ENCODE measurements around the gene APOLD1. TPM values are rescaled to one million over a fixed set of nuclear protein-coding genes. Genes with fewer than 3 reads are reported as not detected.
"Not testable (repeated sequence)": the region's sequence is repeated elsewhere in the genome, so short reads cannot be mapped to it uniquely, and the experiment has no call there.

The APOLD1 gene
- total RNA-seq (2021) (5.9 and 6.4 TPM in 2 replicates), Bru-seq, nascent RNA (percentile 54 among the genes with signal in this experiment), BruChase-seq, experiment 1, labeled RNA remaining after a 2-hour chase (percentile 56 among the genes with signal in this experiment), BruChase-seq, experiment 2, labeled RNA remaining after a 6-hour chase (percentile 62 among the genes with signal in this experiment)
- long read RNA-seq, full-length matches to known transcripts: 3 of 55 reads
- long read RNA-seq, partial matches to known transcripts: 33 of 55 reads
- long read RNA-seq, other reads (novel, unspliced or antisense): 19 of 55 reads

DNA sequence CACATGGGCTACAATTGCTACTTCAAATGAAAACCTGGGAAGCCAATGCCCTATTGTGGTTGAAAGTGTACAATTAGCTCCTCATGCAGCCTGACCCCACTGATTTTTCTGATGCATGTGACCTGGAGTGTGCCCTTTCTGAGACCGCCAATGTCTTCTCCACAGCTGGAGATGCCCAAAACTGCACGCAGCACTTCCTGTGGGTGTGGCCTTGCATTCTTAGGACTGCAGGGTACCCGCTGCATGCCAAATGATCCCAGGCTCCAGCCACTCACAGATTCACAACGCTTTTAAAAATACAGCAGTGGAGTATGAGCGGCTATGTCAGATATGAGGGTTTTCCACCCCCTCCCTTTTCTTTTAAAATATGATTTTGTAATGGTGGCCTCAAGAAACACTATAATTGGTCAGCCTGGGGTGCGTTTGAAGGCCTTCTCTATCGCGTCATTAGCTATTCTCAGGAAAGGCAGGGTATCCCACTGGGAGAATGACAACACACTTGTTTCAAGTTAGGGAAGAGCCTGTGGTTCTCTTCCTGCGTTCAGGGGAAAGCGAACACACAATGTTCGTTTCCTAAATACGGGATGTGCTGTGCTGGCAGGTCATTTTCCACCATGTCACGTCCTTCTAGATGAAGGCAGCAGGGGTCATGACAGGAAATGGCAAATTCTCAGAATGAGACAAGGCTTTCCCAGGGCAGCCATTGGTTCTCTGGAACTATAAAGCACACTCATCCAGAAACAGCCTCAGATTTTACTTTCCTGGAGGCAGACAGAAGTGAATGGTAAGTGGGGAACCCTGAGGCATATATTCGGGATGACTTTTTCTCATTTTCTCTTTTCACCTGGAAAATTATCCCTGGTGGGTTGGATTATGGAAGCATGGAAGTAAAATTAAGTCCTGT, at the start of gene APOLD1:
APOLD1 (plus strand) TSS at position 749 of the 904 bp plus-strand sequence; CDS start at position 782, 33 bp downstream.
- Histone ChIP-seq H3K4me3 (ENCODE audit: low read depth, low read length, poor library complexity, severe bottlenecking) (peak within 1 kb of the TSS; percentile 54), H3K27ac (ENCODE audit: low read depth, low read length, poor library complexity, severe bottlenecking) (peak within 1 kb of the TSS; percentile 75), H3K36me3 (ENCODE audit: insufficient read depth, low read length, poor library complexity, severe bottlenecking) (no peaks in the 10 kb centered on the region), H3K27me3 (replicated peaks; ENCODE audit: insufficient read depth, low read depth, low read length, poor library complexity) (no peaks in the 10 kb centered on the region), H3K4me1 (ENCODE audit: insufficient read depth, low read length, poor library complexity, severe bottlenecking) (peaks cover 38% of the 10 kb centered on the region), H3K9me3 (ENCODE audit: low read depth, low read length, poor library complexity, severe bottlenecking) (no peaks in the 10 kb centered on the region)
- BruUV-seq (replicated peaks): no TSS peak
- TF ChIP-seq, protein P1, sequence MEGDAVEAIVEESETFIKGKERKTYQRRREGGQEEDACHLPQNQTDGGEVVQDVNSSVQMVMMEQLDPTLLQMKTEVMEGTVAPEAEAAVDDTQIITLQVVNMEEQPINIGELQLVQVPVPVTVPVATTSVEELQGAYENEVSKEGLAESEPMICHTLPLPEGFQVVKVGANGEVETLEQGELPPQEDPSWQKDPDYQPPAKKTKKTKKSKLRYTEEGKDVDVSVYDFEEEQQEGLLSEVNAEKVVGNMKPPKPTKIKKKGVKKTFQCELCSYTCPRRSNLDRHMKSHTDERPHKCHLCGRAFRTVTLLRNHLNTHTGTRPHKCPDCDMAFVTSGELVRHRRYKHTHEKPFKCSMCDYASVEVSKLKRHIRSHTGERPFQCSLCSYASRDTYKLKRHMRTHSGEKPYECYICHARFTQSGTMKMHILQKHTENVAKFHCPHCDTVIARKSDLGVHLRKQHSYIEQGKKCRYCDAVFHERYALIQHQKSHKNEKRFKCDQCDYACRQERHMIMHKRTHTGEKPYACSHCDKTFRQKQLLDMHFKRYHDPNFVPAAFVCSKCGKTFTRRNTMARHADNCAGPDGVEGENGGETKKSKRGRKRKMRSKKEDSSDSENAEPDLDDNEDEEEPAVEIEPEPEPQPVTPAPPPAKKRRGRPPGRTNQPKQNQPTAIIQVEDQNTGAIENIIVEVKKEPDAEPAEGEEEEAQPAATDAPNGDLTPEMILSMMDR (conservative IDR thresholded peaks at IDR 0.05; ENCODE audit: low read depth, low read length): no peak
- TF ChIP-seq EZH2 (IDR thresholded peaks at IDR 0.05; ENCODE audit: borderline replicate concordance, low read depth, low read length, poor library complexity, severe bottlenecking): no peak
- POLR2A ChIA-PET (ENCODE audit: low non-redundant PET): interaction anchor here (0.8 kb wide), 1 partner anchor 1069 kb away, joined by 4 read pairs; no protein-coding TSS in a partner anchor
- CTCF ChIA-PET: interaction anchor here (0.9 to 1.2 kb wide), 2 partner anchors 28 to 48 kb away, joined by 3 to 4 read pairs; partner anchors contain the start of gene DDX47
- intact Hi-C loops (cut with micrococcal nuclease; ENCODE audit: unreplicated experiment): loop anchor here (5.0 kb wide), 1 partner anchor 427 kb away; no protein-coding TSS in a partner anchor
- peak; percentile 86 for DNase-seq (ENCODE audit: low spot score)

- no peaks in the 10 kb centered on the region for H3K9me3 ChIP-seq (ENCODE audit: low read depth, low read length, poor library complexity, severe bottlenecking)
- intact Hi-C loops (cut with micrococcal nuclease; ENCODE audit: unreplicated experiment): no loop called here
- CTCF ChIA-PET: interaction anchor here (0.6 to 1.7 kb wide), 10 partner anchors 8 to 820 kb away, joined by 3 to 10 read pairs (median 4); partner anchors contain the start of gene APOLD1
- peaks cover 21% of the 10 kb centered on the region for H3K4me1 ChIP-seq (ENCODE audit: insufficient read depth, low read length, poor library complexity, severe bottlenecking)
- H3K27ac ChIP-seq (ENCODE audit: low read depth, low read length, poor library complexity, severe bottlenecking): no peak overlapping the region
- TF ChIP-seq, protein P1 (conservative IDR thresholded peaks at IDR 0.05; ENCODE audit: low read depth, low read length): peak; percentile 69
- no peak for TF ChIP-seq EZH2 (IDR thresholded peaks at IDR 0.05; ENCODE audit: borderline replicate concordance, low read depth, low read length, poor library complexity, severe bottlenecking)
- BruUV-seq (replicated peaks): no TSS peak
- POLR2A ChIA-PET (ENCODE audit: low non-redundant PET): interaction anchor here (0.5 to 0.6 kb wide), 2 partner anchors 62 to 1681 kb away, joined by 3 read pairs; no protein-coding TSS in a partner anchor
- no peaks in the 10 kb centered on the region for H3K27me3 ChIP-seq (replicated peaks; ENCODE audit: insufficient read depth, low read depth, low read length, poor library complexity)
- peak; percentile 59 for DNase-seq (ENCODE audit: low spot score)
- H3K4me3 ChIP-seq (ENCODE audit: low read depth, low read length, poor library complexity, severe bottlenecking): no peak overlapping the region
- H3K36me3 ChIP-seq (ENCODE audit: insufficient read depth, low read length, poor library complexity, severe bottlenecking): no peaks in the 10 kb centered on the region
Observed at GRCh38 chr12:12736759-12737676, 48.4 kb upstream of the APOLD1 start.

DNA sequence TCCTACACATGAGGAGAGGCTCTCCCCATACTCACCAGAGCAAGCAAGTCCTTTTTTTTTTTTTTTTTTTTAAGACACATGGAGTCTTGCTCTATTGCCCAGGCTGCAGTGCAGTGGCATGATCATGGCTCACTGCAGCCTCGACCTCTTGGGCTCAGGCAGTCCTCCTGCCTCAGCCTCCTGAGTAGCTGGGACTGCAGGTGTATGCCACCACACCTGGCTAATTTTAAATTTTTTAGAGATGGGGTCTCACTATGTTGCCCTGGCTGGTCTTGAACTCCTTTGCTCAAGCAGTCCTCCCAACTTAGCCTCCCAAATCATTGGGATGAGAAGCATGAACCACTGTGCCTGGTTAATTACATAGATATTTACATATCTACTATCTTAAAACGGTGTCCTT, 47.3 kb upstream of the APOLD1 start:
- H3K4me1 ChIP-seq (ENCODE audit: insufficient read depth, low read length, poor library complexity, severe bottlenecking): peaks cover 21% of the 10 kb centered on the region
- intact Hi-C loops (cut with micrococcal nuclease; ENCODE audit: unreplicated experiment); H3K9me3 ChIP-seq (ENCODE audit: low read depth, low read length, poor library complexity, severe bottlenecking); BruUV-seq (replicated peaks); H3K27ac ChIP-seq (ENCODE audit: low read depth, low read length, poor library complexity, severe bottlenecking); POLR2A ChIA-PET (ENCODE audit: low non-redundant PET); DNase-seq (ENCODE audit: low spot score); H3K36me3 ChIP-seq (ENCODE audit: insufficient read depth, low read length, poor library complexity, severe bottlenecking); H3K27me3 ChIP-seq (replicated peaks; ENCODE audit: insufficient read depth, low read depth, low read length, poor library complexity); H3K4me3 ChIP-seq (ENCODE audit: low read depth, low read length, poor library complexity, severe bottlenecking): not testable (repeated sequence)
- CTCF ChIA-PET: interaction anchor here (0.6 kb wide), 1 partner anchor 821 kb away, joined by 10 read pairs; no protein-coding TSS in a partner anchor

Data from A673 (cell line).